SK-N-SH (cell line): Measurements from ENCODE around the gene NHP2. TPM values are rescaled to one million over a fixed set of nuclear protein-coding genes. Genes with fewer than 3 reads are reported as not detected.

Experiments
- CTCF ChIA-PET: fragments of 300-600, 350-600 bp; formaldehyde crosslinking; extraction: SDS; loops from one replicate; lab custom pipeline; 2021; lab: Yijun Ruan, JAX
- POLR2A ChIA-PET: fragments of 350-600 bp; sonication (Branson Sonifier 250); formaldehyde crosslinking; extraction: SDS; loops from one replicate; lab custom pipeline; 2020; ENCODE audit warnings: antibody characterized with exemption, inconsistent platforms; lab: Yijun Ruan, JAX
- DNase-seq: peaks from one replicate; pipeline ENCODE4 v3.0.0; 2012
- H2AFZ ChIP-seq: fragments of 200-600 bp; sonication (generic); 2 replicates; pipeline ENCODE4 v1.8.1; 2016; ENCODE audit warnings: antibody characterized with exemption, mild to moderate bottlenecking, low read depth
- H3F3A ChIP-seq: fragments of 200-600 bp; sonication (generic); replicated peaks from 2 replicates; pipeline ENCODE3; 2016; ENCODE audit warnings: antibody characterized with exemption, mild to moderate bottlenecking; ENCODE audit not compliant: insufficient read depth
- H3K27ac ChIP-seq, 2 experiments: fragments of 200-500 bp in 1 of 2; fragments of 200-600 bp in 1 of 2; sonication (Bioruptor generic) in 1 of 2; sonication (generic), shearing (Covaris generic) in 1 of 2; 2 replicates each; pipeline versions ENCODE4 v1.5.1 to v1.6.1; 2014 to 2016; ENCODE audit warnings: low read depth in 2 of 2, inconsistent platforms in 1 of 2, low read length in 1 of 2, mild to moderate bottlenecking in 1 of 2, mixed read lengths in 1 of 2
- H3K27me3 ChIP-seq: fragments of 200-600 bp; sonication (generic), shearing (Covaris generic); 2 replicates; pipeline ENCODE4 v1.6.1; 2016; ENCODE audit warnings: mixed run types; ENCODE audit not compliant: insufficient read depth
- H3K36me3 ChIP-seq, 2 experiments: fragments of 200-500 bp in 1 of 2; fragments of 200-600 bp in 1 of 2; sonication (Bioruptor generic) in 1 of 2; sonication (generic) in 1 of 2; replicated peaks in 1 of 2; 2 replicates each; pipeline versions ENCODE3 to v1.5.1; 2014 to 2016; ENCODE audit warnings: low read length in 1 of 2, mild to moderate bottlenecking in 1 of 2; ENCODE audit not compliant: insufficient read depth in 2 of 2, control insufficient read depth in 1 of 2
- H3K4me1 ChIP-seq, 2 experiments: fragments of 200-500 bp in 1 of 2; fragments of 200-600 bp in 1 of 2; sonication (Bioruptor generic) in 1 of 2; sonication (generic), shearing (Covaris generic) in 1 of 2; 2 replicates each; pipeline versions ENCODE4 v1.5.1 to v1.6.1; 2014 to 2016; ENCODE audit warnings: low read depth in 1 of 2, low read length in 1 of 2, mixed run types in 1 of 2; ENCODE audit not compliant: insufficient read depth in 2 of 2, control insufficient read depth in 1 of 2
- H3K4me2 ChIP-seq: fragments of 200-600 bp; sonication (generic), shearing (Covaris generic); 2 replicates; pipeline ENCODE4 v1.6.1; 2017; ENCODE audit warnings: mixed run types
- H3K4me3 ChIP-seq, 2 experiments: fragments of 200-500 bp in 1 of 2; fragments of 200-600 bp in 1 of 2; sonication (Bioruptor generic) in 1 of 2; sonication (generic), shearing (Covaris generic) in 1 of 2; 2 replicates each; pipeline versions ENCODE4 v1.5.1 to v1.8.1; 2014 to 2016; ENCODE audit warnings: low read depth in 2 of 2, inconsistent platforms in 1 of 2, low read length in 1 of 2, mild to moderate bottlenecking in 1 of 2, mixed read lengths in 1 of 2, moderate library complexity in 1 of 2
- H3K79me2 ChIP-seq: fragments of 200-600 bp; sonication (generic); 2 replicates; pipeline ENCODE4 v1.8.1; 2017; ENCODE audit warnings: mild to moderate bottlenecking; ENCODE audit not compliant: insufficient read depth
- H3K9ac ChIP-seq: fragments of 200-600 bp; sonication (generic); 2 replicates; pipeline ENCODE4 v1.6.1; 2017; ENCODE audit warnings: mixed run types
- H3K9me2 ChIP-seq: fragments of 200-600 bp; sonication (generic); 2 replicates; pipeline ENCODE4 v1.6.1; 2017; ENCODE audit warnings: mixed run types
- H3K9me3 ChIP-seq: fragments of 200-600 bp; sonication (generic); 2 replicates; pipeline ENCODE4 v1.6.1; 2017; ENCODE audit warnings: mixed run types, mild to moderate bottlenecking, moderate library complexity
- H4K20me1 ChIP-seq: fragments of 200-600 bp; sonication (generic); 2 replicates; pipeline ENCODE4 v1.6.1; 2017; ENCODE audit warnings: mild to moderate bottlenecking, mixed run types; ENCODE audit not compliant: insufficient read depth
- EP300 ChIP-seq, 2 experiments: IDR thresholded peaks; 2 replicates each; pipeline versions ENCODE4 v1.4.0 to v1.6.1; 2012; ENCODE audit warnings: borderline replicate concordance in 1 of 2, low read depth in 1 of 2, low read length in 1 of 2
- EZH2phosphoT487 ChIP-seq: fragments of 200-600 bp; sonication (generic); IDR thresholded peaks from 2 replicates; pipeline ENCODE4 v1.6.1; 2017; ENCODE audit warnings: low read depth, mixed run types, mild to moderate bottlenecking, antibody characterized with exemption, moderate library complexity, borderline replicate concordance
- FOXJ3 ChIP-seq: sonication (generic); formaldehyde crosslinking; IDR thresholded peaks from 2 replicates; pipeline ENCODE4 v1.5.1; 2020; ENCODE audit warnings: mild to moderate bottlenecking, missing genetic modification reagents
- NRF1 ChIP-seq: IDR thresholded peaks from 2 replicates; pipeline ENCODE4 v1.6.1; 2012; ENCODE audit warnings: low read depth, mild to moderate bottlenecking, low read length
- PBX3 ChIP-seq: IDR thresholded peaks from 2 replicates; pipeline ENCODE4; 2012
- REST ChIP-seq: IDR thresholded peaks from 2 replicates; pipeline ENCODE4 v1.6.1; 2012; ENCODE audit warnings: mild to moderate bottlenecking, low read depth, low read length, moderate library complexity
- RXRA ChIP-seq: IDR thresholded peaks from 2 replicates; pipeline ENCODE4 v1.4.0; 2012; ENCODE audit warnings: low read depth, mild to moderate bottlenecking, borderline replicate concordance
- SMC3 ChIP-seq: IDR thresholded peaks from 2 replicates; pipeline ENCODE4 v1.6.1; 2012; ENCODE audit warnings: low read depth, low read length, improper control_type of control experiment
- TAF1 ChIP-seq: IDR thresholded peaks from 2 replicates; pipeline ENCODE4 v1.6.1; 2012; ENCODE audit warnings: low read depth, mild to moderate bottlenecking, low read length, moderate library complexity, borderline replicate concordance
- ZBTB33 ChIP-seq: IDR thresholded peaks from 2 replicates; pipeline ENCODE4 v1.4.0; 2012; ENCODE audit warnings: low read depth, borderline replicate concordance
- WGBS: methylation state at CpG from one replicate; pipeline ENCODE4 v1.1.6; 2017; ENCODE audit warnings: low lambda C conversion rate; 5-methylcytosine and 5-hydroxymethylcytosine counted together
- polyA plus RNA-seq, 3 experiments: library from polyadenylated mRNA; depleted of rRNA; stranded (reverse); fragments of >200 nt; gene quantifications; 2 replicates each; pipeline ENCODE4 v1.2.3, GENCODE V29; 2012

Gene NHP2
- polyA plus RNA-seq, 1 of the 3 experiments (the other 2 are of a cell fraction) = 455 TPM

- Histone ChIP-seq H3K9ac (no peak overlapping the region), H3K79me2 (no peaks in the 10 kb centered on the region), H3K9me2 (no peaks in the 10 kb centered on the region), H3K27me3 (no peaks in the 10 kb centered on the region), H3K36me3 (no peaks in the 10 kb centered on the region), H4K20me1 (no peaks in the 10 kb centered on the region), H3K4me2 (no peak overlapping the region), H3F3A (no peaks in the 10 kb centered on the region), H3K9me3 (no peaks in the 10 kb centered on the region), H3K27ac (no peak overlapping the region), H3K4me3 (no peak overlapping the region), H2AFZ (no peak overlapping the region), H3K4me1 (peaks cover 0 to 37% of the 10 kb centered on the region in 2 experiments; a peak in 1 of 4 replicates)
- DNase-seq = no peak
- 91% methylated on average over 6 of the region's 27 CpGs for WGBS
- ChIA-PET CTCF (interaction anchor here (0.8 to 9.4 kb wide), 17 partner anchors 8 to 65 kb away, joined by 3 to 116 read pairs (median 7); partner anchors contain the start of genes NHP2 and RMND5B), POLR2A (interaction anchor here (1.0 to 1.6 kb wide), 5 partner anchors 11 to 100 kb away, joined by 3 to 9 read pairs (median 5); partner anchors contain the start of genes HNRNPAB, NHP2 and RMND5B)
- no peak for TF ChIP-seq SMC3
Measured at GRCh38 chr5:178119915-178120606, 33.6 kb downstream of the NHP2 start.

- peaks cover 0 to 29% of the 10 kb centered on the region in 2 experiments; a peak in 1 of 4 replicates for H3K4me1 ChIP-seq
- H3K9me3 ChIP-seq = no peaks in the 10 kb centered on the region
- no peaks in the 10 kb centered on the region for H4K20me1 ChIP-seq
- H2AFZ ChIP-seq = no peak overlapping the region
- H3K27me3 ChIP-seq = no peaks in the 10 kb centered on the region; the same call in 1 of the 2 replicates
- TF ChIP-seq NRF1 = no peak
- no peak for TF ChIP-seq RXRA
- TF ChIP-seq REST = no peak
- TF ChIP-seq EP300 (IDR thresholded peaks at IDR 0.05; ENCODE audit: borderline replicate concordance in 1 of 2, low read depth in 1 of 2, low read length in 1 of 2) = no peak
- TF ChIP-seq FOXJ3 (CRISPR knock-in tag) = no peak
- no peak for TF ChIP-seq EZH2phosphoT487
- TF ChIP-seq PBX3 = no peak
- TF ChIP-seq TAF1 = no peak
- no peak for TF ChIP-seq ZBTB33
- H3K79me2 ChIP-seq = no peaks in the 10 kb centered on the region
- no peak overlapping the region for H3K4me2 ChIP-seq
- H3K9ac ChIP-seq = no peak overlapping the region
- CTCF ChIA-PET = interaction anchor here (0.6 to 9.4 kb wide), 5 partner anchors 19 to 82 kb away, joined by 3 to 116 read pairs (median 3); no protein-coding TSS in a partner anchor
- H3K4me3 ChIP-seq = no peak overlapping the region
- no peaks in the 10 kb centered on the region for H3K36me3 ChIP-seq
- POLR2A ChIA-PET = no interaction called here
- DNase-seq = no peak
- WGBS = 78% methylated on average over 12 of the region's 18 CpGs
- no peaks in the 10 kb centered on the region for H3K9me2 ChIP-seq
- H3K27ac ChIP-seq = no peak overlapping the region
- no peaks in the 10 kb centered on the region for H3F3A ChIP-seq
Measured at GRCh38 chr5:178117923-178118701, 35.6 kb downstream of the NHP2 start.
